OCI-LY7 (cell line): ENCODE results near the gene RMDN2.

Experiments used
- EZH2phosphoT487 ChIP-seq: fragments of 200-600 bp; sonication (generic); IDR thresholded peaks from 2 replicates; pipeline ENCODE4 v1.6.1; 2018; ENCODE audit warnings: low read depth, borderline replicate concordance, mild to moderate bottlenecking, mixed run types, antibody characterized with exemption, low read length, moderate library complexity, mixed read lengths
- TF ChIP-seq, protein P1 (sequence below): fragments of 200-600 bp; sonication (generic); conservative IDR thresholded peaks from 2 replicates; pipeline ENCODE4 v1.5.1; 2014; ENCODE audit warnings: mild to moderate bottlenecking, antibody characterized with exemption, low read length, moderate library complexity, mixed read lengths

DNA sequence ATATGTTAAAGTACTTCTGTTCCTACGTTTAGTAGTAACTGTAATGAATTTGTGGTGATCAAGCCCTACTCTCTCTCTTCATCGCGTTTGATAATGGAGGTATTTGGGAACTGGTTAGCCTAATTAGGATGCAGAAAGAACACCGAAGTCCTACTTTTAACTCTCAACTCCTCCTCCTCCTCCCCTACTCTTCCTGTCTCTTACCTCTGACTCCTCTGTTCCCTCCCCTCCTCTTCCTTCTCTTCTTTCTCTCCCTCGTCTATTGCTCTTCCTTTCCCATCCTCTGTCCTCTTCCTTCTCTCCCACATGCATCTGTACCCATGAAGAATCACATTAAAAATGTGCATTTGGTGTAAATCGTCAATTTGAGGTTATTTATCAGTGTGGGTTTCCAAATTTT, 57.8 kb downstream of the RMDN2 start:
- TF ChIP-seq, protein P1, sequence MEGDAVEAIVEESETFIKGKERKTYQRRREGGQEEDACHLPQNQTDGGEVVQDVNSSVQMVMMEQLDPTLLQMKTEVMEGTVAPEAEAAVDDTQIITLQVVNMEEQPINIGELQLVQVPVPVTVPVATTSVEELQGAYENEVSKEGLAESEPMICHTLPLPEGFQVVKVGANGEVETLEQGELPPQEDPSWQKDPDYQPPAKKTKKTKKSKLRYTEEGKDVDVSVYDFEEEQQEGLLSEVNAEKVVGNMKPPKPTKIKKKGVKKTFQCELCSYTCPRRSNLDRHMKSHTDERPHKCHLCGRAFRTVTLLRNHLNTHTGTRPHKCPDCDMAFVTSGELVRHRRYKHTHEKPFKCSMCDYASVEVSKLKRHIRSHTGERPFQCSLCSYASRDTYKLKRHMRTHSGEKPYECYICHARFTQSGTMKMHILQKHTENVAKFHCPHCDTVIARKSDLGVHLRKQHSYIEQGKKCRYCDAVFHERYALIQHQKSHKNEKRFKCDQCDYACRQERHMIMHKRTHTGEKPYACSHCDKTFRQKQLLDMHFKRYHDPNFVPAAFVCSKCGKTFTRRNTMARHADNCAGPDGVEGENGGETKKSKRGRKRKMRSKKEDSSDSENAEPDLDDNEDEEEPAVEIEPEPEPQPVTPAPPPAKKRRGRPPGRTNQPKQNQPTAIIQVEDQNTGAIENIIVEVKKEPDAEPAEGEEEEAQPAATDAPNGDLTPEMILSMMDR = no peak
- no peak for TF ChIP-seq EZH2phosphoT487
